Measurements from ENCODE around the gene EPOP. TPM values are rescaled to one million over a fixed set of nuclear protein-coding genes. Genes with fewer than 3 reads are reported as not detected.
A peak's percentile ranks its signal among the peaks of the same experiment; 100 is the strongest.

EPOP gene
- total RNA-seq, 1 donor, result 2.2 TPM

GRCh38 chr17:38707678-38708351 lies 33.1 kb upstream of the EPOP start:
- no peak overlapping the region for H2AFZ ChIP-seq (ENCODE audit: low read length)
- TF ChIP-seq CTCF (IDR thresholded peaks at IDR 0.05; ENCODE audit: extremely low read depth, low read depth, low read length), result no peak
- H3K4me1 ChIP-seq (ENCODE audit: insufficient read depth, low read length), result peaks cover 27% of the 10 kb centered on the region
- H3K27ac ChIP-seq (ENCODE audit: low read depth, low read length), result no peak overlapping the region
- peaks cover 28% of the 10 kb centered on the region for H3K79me2 ChIP-seq (ENCODE audit: insufficient read depth, low read length)
- H3K4me3 ChIP-seq (ENCODE audit: insufficient read depth, low read length), result no peak overlapping the region
- H3K36me3 ChIP-seq (ENCODE audit: insufficient read depth, low read length), result peaks cover 31% of the 10 kb centered on the region
- H3K27me3 ChIP-seq (ENCODE audit: insufficient read depth, low read length), result no peaks in the 10 kb centered on the region
- H3K4me2 ChIP-seq (ENCODE audit: insufficient read depth, low read length), result no peak overlapping the region
- peaks cover 37% of the 10 kb centered on the region for H4K20me1 ChIP-seq (ENCODE audit: insufficient read depth, low read length)
- H3K9me3 ChIP-seq (ENCODE audit: low read depth, low read length), result no peaks in the 10 kb centered on the region
- DNase-seq (ENCODE audit: insufficient read length, low spot score, missing footprints), result peak; percentile 86

- peak overlapping the region; percentile 91 for H3K4me3 ChIP-seq (ENCODE audit: insufficient read depth, low read length)
- no peaks in the 10 kb centered on the region for H3K9me3 ChIP-seq (ENCODE audit: low read depth, low read length)
- peak overlapping the region; percentile 28 for H3K27ac ChIP-seq (ENCODE audit: low read depth, low read length)
- H3K36me3 ChIP-seq (ENCODE audit: insufficient read depth, low read length), result peaks cover 21% of the 10 kb centered on the region
- H3K79me2 ChIP-seq (ENCODE audit: insufficient read depth, low read length), result peaks cover 28% of the 10 kb centered on the region
- DNase-seq (ENCODE audit: insufficient read length, low spot score, missing footprints), result peak; percentile 91
- H3K4me1 ChIP-seq (ENCODE audit: insufficient read depth, low read length), result peaks cover 34% of the 10 kb centered on the region
- no peaks in the 10 kb centered on the region for H3K27me3 ChIP-seq (ENCODE audit: insufficient read depth, low read length)
- TF ChIP-seq CTCF (IDR thresholded peaks at IDR 0.05; ENCODE audit: extremely low read depth, low read depth, low read length), result no peak
- H4K20me1 ChIP-seq (ENCODE audit: insufficient read depth, low read length), result peaks cover 37% of the 10 kb centered on the region
- H3K4me2 ChIP-seq (ENCODE audit: insufficient read depth, low read length), result peak overlapping the region; percentile 87
- H2AFZ ChIP-seq (ENCODE audit: low read length), result peak overlapping the region; percentile 46
Measured at GRCh38 chr17:38706505-38707216, 31.9 kb upstream of the EPOP start.

GRCh38 chr17:38705803-38706504 lies 31.2 kb upstream of the EPOP start:
- Histone ChIP-seq H3K27me3 (ENCODE audit: insufficient read depth, low read length) (no peaks in the 10 kb centered on the region), H4K20me1 (ENCODE audit: insufficient read depth, low read length) (peaks cover 37% of the 10 kb centered on the region), H3K4me2 (ENCODE audit: insufficient read depth, low read length) (peak overlapping the region; percentile 87), H3K4me3 (ENCODE audit: insufficient read depth, low read length) (peak overlapping the region; percentile 91), H3K27ac (ENCODE audit: low read depth, low read length) (peak overlapping the region; percentile 28), H2AFZ (ENCODE audit: low read length) (peak overlapping the region; percentile 46), H3K4me1 (ENCODE audit: insufficient read depth, low read length) (peaks cover 41% of the 10 kb centered on the region), H3K79me2 (ENCODE audit: insufficient read depth, low read length) (peaks cover 28% of the 10 kb centered on the region), H3K9me3 (ENCODE audit: low read depth, low read length) (no peaks in the 10 kb centered on the region), H3K36me3 (ENCODE audit: insufficient read depth, low read length) (peaks cover 18% of the 10 kb centered on the region)
- TF ChIP-seq CTCF (IDR thresholded peaks at IDR 0.05; ENCODE audit: extremely low read depth, low read depth, low read length), result no peak
- peak; percentile 93 for DNase-seq (ENCODE audit: insufficient read length, low spot score, missing footprints)

- H3K9me3 ChIP-seq (ENCODE audit: low read depth, low read length), result no peaks in the 10 kb centered on the region
- H3K4me2 ChIP-seq (ENCODE audit: insufficient read depth, low read length), result peak overlapping the region; percentile 87
- no peak for DNase-seq (ENCODE audit: insufficient read length, low spot score, missing footprints)
- H2AFZ ChIP-seq (ENCODE audit: low read length), result no peak overlapping the region
- H3K4me1 ChIP-seq (ENCODE audit: insufficient read depth, low read length), result peaks cover 44% of the 10 kb centered on the region
- H3K27me3 ChIP-seq (ENCODE audit: insufficient read depth, low read length), result no peaks in the 10 kb centered on the region
- no peak for TF ChIP-seq CTCF (IDR thresholded peaks at IDR 0.05; ENCODE audit: extremely low read depth, low read depth, low read length)
- no peak overlapping the region for H3K27ac ChIP-seq (ENCODE audit: low read depth, low read length)
- H3K79me2 ChIP-seq (ENCODE audit: insufficient read depth, low read length), result peaks cover 28% of the 10 kb centered on the region
- peaks cover 18% of the 10 kb centered on the region for H3K36me3 ChIP-seq (ENCODE audit: insufficient read depth, low read length)
- H4K20me1 ChIP-seq (ENCODE audit: insufficient read depth, low read length), result peaks cover 37% of the 10 kb centered on the region
- peak overlapping the region; percentile 91 for H3K4me3 ChIP-seq (ENCODE audit: insufficient read depth, low read length)
Measured at GRCh38 chr17:38705523-38705802, 30.7 kb upstream of the EPOP start.
